GM18499 (cell line): Measurements from ENCODE around the gene CD46.

Experiments used
- ATAC-seq: cut with Tn5 transposase; IDR thresholded peaks from one replicate; pipeline ENCODE4 v1.9.1; 2021; ENCODE audit warnings: moderate number of reproducible peaks; ENCODE audit not compliant: insufficient read depth, unreplicated experiment

CD46 gene

GRCh38 chr1:207825719-207826556, 74.1 kb downstream of the CD46 start:
- ATAC-seq = peak; percentile 60

- ATAC-seq = no peak
Measured at GRCh38 chr1:207826557-207827487, 75.0 kb downstream of the CD46 start.

GRCh38 chr1:207827488-207827830, 75.6 kb downstream of the CD46 start:
- ATAC-seq = no peak

GRCh38 chr1:207828046-207828445, 76.2 kb downstream of the CD46 start:
- no peak for ATAC-seq

- no peak for ATAC-seq
Measured at GRCh38 chr1:207828485-207829158, 76.8 kb downstream of the CD46 start.

- ATAC-seq = no peak
Measured at GRCh38 chr1:207829576-207829975, 77.7 kb downstream of the CD46 start.

GRCh38 chr1:207830788-207831187, 78.9 kb downstream of the CD46 start:
- no peak for ATAC-seq

GRCh38 chr1:207831517-207832327, 79.9 kb downstream of the CD46 start:
- peak; percentile 71 for ATAC-seq

- ATAC-seq = no peak
Measured at GRCh38 chr1:207832796-207833195, 80.9 kb downstream of the CD46 start.

- no peak for ATAC-seq
Measured at GRCh38 chr1:207833381-207833780, 81.5 kb downstream of the CD46 start.

GRCh38 chr1:207833956-207834660, 82.3 kb downstream of the CD46 start:
- no peak for ATAC-seq

GRCh38 chr1:207835958-207836357, 84.1 kb downstream of the CD46 start:
- no peak for ATAC-seq

- ATAC-seq = no peak
Measured at GRCh38 chr1:207836591-207837347, 84.9 kb downstream of the CD46 start.

- ATAC-seq = no peak
Measured at GRCh38 chr1:207837673-207838072, 85.8 kb downstream of the CD46 start.

GRCh38 chr1:207838156-207839082, 86.6 kb downstream of the CD46 start:
- no peak for ATAC-seq

- ATAC-seq = no peak
Measured at GRCh38 chr1:207839083-207839413, 87.2 kb downstream of the CD46 start.

- no peak for ATAC-seq
Measured at GRCh38 chr1:207840380-207840779, 88.5 kb downstream of the CD46 start.

GRCh38 chr1:207841293-207841692, 89.4 kb downstream of the CD46 start:
- ATAC-seq = no peak
